BE2C (cell line): ENCODE measurements around the gene SMIM22.
"Not testable (repeated sequence)": the region's sequence is repeated elsewhere in the genome, so short reads cannot be mapped to it uniquely, and the experiment has no call there.

Experiments used
- DNase-seq: peaks from one replicate; pipeline ENCODE4 v3.0.0-alpha.2; 2020
- H3K27me3 ChIP-seq: fragments of 250-450 bp; sonication (Bioruptor Pico); 2 replicates; pipeline ENCODE4 v1.5.1; 2020; ENCODE audit warnings: mild to moderate bottlenecking
- H3K36me3 ChIP-seq: fragments of 250-450 bp; sonication (Bioruptor Pico); 2 replicates; pipeline ENCODE4 v1.5.1; 2020; ENCODE audit warnings: mild to moderate bottlenecking
- H3K4me1 ChIP-seq: fragments of 250-450 bp; sonication (Bioruptor Pico); 2 replicates; pipeline ENCODE4 v1.5.1; 2020
- H3K4me3 ChIP-seq: 2 replicates; pipeline ENCODE4 v1.5.1; 2011; ENCODE audit warnings: low read depth, low read length
- H3K9me3 ChIP-seq: fragments of 250-450 bp; sonication (Bioruptor Pico); 2 replicates; pipeline ENCODE4 v1.5.1; 2020
- CTCF ChIP-seq: IDR thresholded peaks from 2 replicates; pipeline ENCODE4 v1.5.1; 2012; ENCODE audit warnings: mild to moderate bottlenecking, low read depth, low read length

SMIM22 gene

GRCh38 chr16:4776141-4776705 lies 18.9 kb upstream of the SMIM22 start:
- no peaks in the 10 kb centered on the region for H3K27me3 ChIP-seq
- TF ChIP-seq CTCF, result no peak
- no peak for DNase-seq
- H3K4me3 ChIP-seq, result no peak overlapping the region
- H3K4me1 ChIP-seq, result no peaks in the 10 kb centered on the region
- H3K9me3 ChIP-seq, result no peaks in the 10 kb centered on the region
- H3K36me3 ChIP-seq, result no peaks in the 10 kb centered on the region

GRCh38 chr16:4777339-4778049 lies 17.7 kb upstream of the SMIM22 start:
- no peaks in the 10 kb centered on the region for H3K27me3 ChIP-seq
- no peaks in the 10 kb centered on the region for H3K9me3 ChIP-seq
- H3K36me3 ChIP-seq, result no peaks in the 10 kb centered on the region
- no peak for DNase-seq
- no peaks in the 10 kb centered on the region for H3K4me1 ChIP-seq
- no peak for TF ChIP-seq CTCF
- H3K4me3 ChIP-seq, result no peak overlapping the region

- Histone ChIP-seq H3K27me3 (no peaks in the 10 kb centered on the region), H3K9me3 (no peaks in the 10 kb centered on the region), H3K4me1 (no peaks in the 10 kb centered on the region), H3K4me3 (no peak overlapping the region), H3K36me3 (no peaks in the 10 kb centered on the region)
- TF ChIP-seq CTCF, result no peak
- no peak for DNase-seq
Measured at GRCh38 chr16:4778050-4778392, 17.1 kb upstream of the SMIM22 start.

GRCh38 chr16:4780235-4780634 lies 14.9 kb upstream of the SMIM22 start:
- DNase-seq, result no peak
- Histone ChIP-seq H3K27me3 (no peaks in the 10 kb centered on the region), H3K9me3 (no peaks in the 10 kb centered on the region), H3K4me3 (no peak overlapping the region), H3K36me3 (no peaks in the 10 kb centered on the region), H3K4me1 (no peaks in the 10 kb centered on the region)
- no peak for TF ChIP-seq CTCF

- H3K27me3 ChIP-seq, result no peaks in the 10 kb centered on the region
- TF ChIP-seq CTCF, result no peak
- peaks cover 2% of the 10 kb centered on the region; the same call in 1 of the 2 replicates for H3K4me1 ChIP-seq
- H3K9me3 ChIP-seq, result no peaks in the 10 kb centered on the region
- H3K36me3 ChIP-seq, result no peaks in the 10 kb centered on the region
- H3K4me3 ChIP-seq, result no peak overlapping the region
- DNase-seq, result no peak
Measured at GRCh38 chr16:4783251-4783950, 11.8 kb upstream of the SMIM22 start.

- no peak for TF ChIP-seq CTCF
Measured at GRCh38 chr16:4783951-4784336, 11.2 kb upstream of the SMIM22 start.

GRCh38 chr16:4784444-4784987 lies 10.7 kb upstream of the SMIM22 start:
- H3K4me3 ChIP-seq, H3K27me3 ChIP-seq, H3K36me3 ChIP-seq, H3K4me1 ChIP-seq, DNase-seq, H3K9me3 ChIP-seq: not testable (repeated sequence)

More at GRCh38 chr16:4783951-4784336, 11.2 kb upstream of the SMIM22 start:
- DNase-seq, result no peak
- no peaks in the 10 kb centered on the region for H3K36me3 ChIP-seq
- no peaks in the 10 kb centered on the region for H3K27me3 ChIP-seq
- H3K9me3 ChIP-seq, result no peaks in the 10 kb centered on the region
- peaks cover 4% of the 10 kb centered on the region; the same call in 1 of the 2 replicates for H3K4me1 ChIP-seq
- no peak overlapping the region for H3K4me3 ChIP-seq
